Stimulated activated CD8-positive, alpha-beta memory T cell treated with anti-CD3 and anti-CD28 coated beads, Interleukin-12 subunit alpha, Interleukin-12 subunit beta, amount 100 ng/mL, for 4 hours (primary cell): ENCODE results near the gene CMTM5.

Source experiments
- DNase-seq: peaks from one replicate; pipeline ENCODE4 v3.0.0-alpha.2; 2020; ENCODE audit warnings: low read depth

Gene CMTM5

GRCh38 chr14:23376482-23377197, at the start of gene CMTM5:
CMTM5 (plus strand) TSS chr14:23377046; CDS start chr14:23377252, 206 bp downstream.
- no peak for DNase-seq

- DNase-seq, result peak; percentile 23
These were observed 48.7 kb upstream of the CMTM5 start for GRCh38 chr14:23327947-23328744.

GRCh38 chr14:23335623-23336022, 41.2 kb upstream of the CMTM5 start:
- no peak for DNase-seq

GRCh38 chr14:23339506-23340268, 37.2 kb upstream of the CMTM5 start:
- DNase-seq, result no peak

- no peak for DNase-seq
These were observed 32.4 kb upstream of the CMTM5 start for GRCh38 chr14:23344481-23344880.

- no peak for DNase-seq
These were observed 30.7 kb upstream of the CMTM5 start for GRCh38 chr14:23345987-23346692.

- DNase-seq, result no peak
These were observed 30.0 kb upstream of the CMTM5 start for GRCh38 chr14:23346693-23347405.

GRCh38 chr14:23347406-23348296, 29.2 kb upstream of the CMTM5 start:
- DNase-seq, result no peak

- DNase-seq, result no peak
These were observed 28.6 kb upstream of the CMTM5 start for GRCh38 chr14:23348297-23348655.

- no peak for DNase-seq
These were observed 27.5 kb upstream of the CMTM5 start for GRCh38 chr14:23349156-23349845.

GRCh38 chr14:23351681-23352505, 25.0 kb upstream of the CMTM5 start:
- DNase-seq, result no peak

GRCh38 chr14:23352506-23353432, 24.1 kb upstream of the CMTM5 start, which contains the start of gene SLC22A17:
SLC22A17 (minus strand) TSS chr14:23352887.
- peak; percentile 27 for DNase-seq

GRCh38 chr14:23353433-23353780, 23.4 kb upstream of the CMTM5 start:
- DNase-seq, result no peak

- DNase-seq, result no peak
These were observed 21.9 kb upstream of the CMTM5 start for GRCh38 chr14:23354990-23355389.

GRCh38 chr14:23355871-23356435, 20.9 kb upstream of the CMTM5 start:
- DNase-seq, result no peak

- no peak for DNase-seq
These were observed 20.2 kb upstream of the CMTM5 start for GRCh38 chr14:23356662-23357061.

GRCh38 chr14:23357261-23357660, 19.6 kb upstream of the CMTM5 start:
- no peak for DNase-seq
